Measurements from ENCODE around the gene SLC41A1.
A peak's percentile ranks its signal among the peaks of the same experiment; 100 is the strongest.

SLC41A1 gene

GRCh38 chr1:205787287-205787916, 25.6 kb downstream of the SLC41A1 start:
- no peak for DNase-seq (ENCODE audit: low read depth in 2 of 2)

DNA sequence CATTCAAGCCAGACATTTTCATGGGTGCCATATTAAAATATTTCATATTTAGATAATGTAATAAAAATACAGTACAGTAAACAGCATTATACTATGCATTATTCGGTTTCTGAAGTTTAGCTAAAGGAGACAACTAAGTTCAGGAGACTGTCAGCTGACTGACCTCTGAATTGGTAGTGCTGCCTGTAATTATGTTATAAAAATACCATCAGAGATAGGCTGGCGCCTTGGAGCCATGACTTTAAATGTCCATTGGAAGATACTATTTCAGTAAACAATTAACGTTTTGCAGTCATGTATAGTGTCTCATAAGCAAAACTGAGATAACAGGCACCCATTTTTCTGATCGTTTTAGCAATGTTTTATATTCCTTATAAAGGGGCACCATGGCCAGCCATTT, 26.4 kb downstream of the SLC41A1 start:
- DNase-seq (ENCODE audit: low read depth in 2 of 2) = no peak

DNA sequence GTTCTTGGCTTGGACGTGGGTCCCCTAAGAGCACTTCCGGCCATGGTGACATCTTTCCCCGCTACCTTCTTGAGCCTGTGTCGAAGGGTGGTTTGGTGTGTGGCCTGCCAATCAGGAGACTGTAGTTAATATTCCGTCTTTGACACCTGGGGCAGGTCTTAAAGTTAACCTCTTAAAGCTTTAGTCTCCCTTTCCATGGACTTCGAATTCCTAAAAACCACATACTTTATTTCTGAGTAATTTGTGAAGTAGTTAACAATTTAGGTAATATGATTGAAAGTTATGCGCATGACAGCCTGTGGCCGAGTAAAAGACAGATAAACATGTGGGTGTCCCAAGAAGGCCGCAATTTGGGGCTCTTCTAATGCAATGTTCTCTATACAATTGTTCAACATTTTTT, 27.6 kb downstream of the SLC41A1 start:
- DNase-seq (ENCODE audit: low read depth in 2 of 2) = no peak

- no peak for DNase-seq (ENCODE audit: low read depth in 2 of 2)
Observed at GRCh38 chr1:205783904-205784303, 29.1 kb downstream of the SLC41A1 start.

GRCh38 chr1:205783433-205783795, 29.6 kb downstream of the SLC41A1 start:
- DNase-seq (ENCODE audit: low read depth in 2 of 2) = no peak

DNA sequence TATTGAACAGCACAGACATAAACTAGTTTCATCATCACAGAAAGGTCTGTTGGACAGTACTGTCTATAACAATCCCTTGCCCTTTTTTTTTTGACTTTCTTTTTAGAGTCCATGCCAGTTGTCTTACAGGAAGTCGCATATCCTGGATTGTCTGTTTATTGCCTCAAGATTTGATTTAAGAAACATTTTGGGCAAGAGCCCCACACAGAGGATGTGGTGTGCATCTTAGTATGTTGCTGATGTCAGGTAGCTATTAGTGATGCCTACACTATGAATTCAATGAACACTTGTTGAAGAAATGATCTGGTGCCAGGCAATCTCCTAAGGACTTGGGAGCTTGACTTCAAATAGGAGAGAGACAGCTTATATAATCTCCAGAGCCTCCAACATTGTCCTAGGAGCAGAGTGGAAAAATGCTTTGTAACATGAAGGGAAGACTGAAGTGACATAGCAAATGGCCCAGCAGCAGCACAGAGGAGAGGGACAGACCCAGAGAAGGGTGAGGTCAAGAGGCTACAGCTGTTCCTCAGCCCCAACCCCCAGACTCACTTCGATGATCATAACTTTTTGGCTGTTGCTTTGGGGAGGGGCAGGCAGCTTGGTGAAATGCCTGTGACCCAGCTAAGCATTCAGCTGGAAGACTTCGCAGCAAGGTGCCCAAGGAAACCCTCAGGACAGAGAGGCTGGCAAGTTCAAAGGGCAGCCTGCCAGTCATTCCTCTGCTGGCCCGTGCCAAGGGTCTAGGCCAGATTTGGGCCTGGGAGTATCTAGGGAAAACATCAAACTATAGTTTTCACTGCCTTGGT, 30.2 kb downstream of the SLC41A1 start:
- no peak for DNase-seq (ENCODE audit: low read depth in 2 of 2)

DNA sequence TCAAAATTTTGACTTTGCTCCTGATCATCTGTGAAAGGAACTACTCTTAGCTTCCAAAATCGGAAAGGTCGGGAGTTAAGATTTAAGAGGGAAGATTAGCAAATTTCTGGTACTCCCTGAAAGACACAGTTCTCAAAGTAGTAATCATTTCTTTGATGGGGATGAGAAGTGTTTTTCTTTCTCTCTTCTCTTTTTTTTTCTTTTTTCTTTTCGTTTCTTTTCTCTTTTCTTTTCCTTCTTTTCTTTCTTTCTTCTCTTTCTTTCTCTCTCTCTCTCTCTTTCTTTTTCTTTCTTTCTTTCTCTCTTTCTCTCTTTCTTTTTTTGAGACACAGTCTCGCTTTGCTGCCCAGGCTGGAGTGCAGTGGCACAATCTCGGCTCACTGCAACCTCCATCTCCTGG, 32.7 kb downstream of the SLC41A1 start:
- DNase-seq (ENCODE audit: low read depth in 2 of 2) = no peak

DNA sequence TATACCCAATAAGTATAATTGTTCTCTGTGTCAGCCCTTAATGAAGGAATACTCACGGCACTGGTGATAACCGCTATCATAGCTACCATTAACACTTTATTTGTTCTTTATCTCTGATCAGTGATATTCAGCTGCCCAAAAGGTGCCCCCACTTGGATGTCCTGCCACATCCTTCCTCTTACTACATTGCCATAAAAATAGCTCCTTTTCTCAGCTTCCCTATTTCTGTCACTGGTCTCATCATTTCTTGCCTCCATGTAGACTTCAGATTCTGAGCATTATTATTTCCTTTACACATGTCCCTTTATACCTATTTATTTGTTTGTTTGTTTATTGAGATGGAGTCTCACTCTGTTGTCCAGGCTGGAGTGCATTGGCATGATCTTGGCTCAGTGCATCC, 35.0 kb downstream of the SLC41A1 start:
- no peak for DNase-seq (ENCODE audit: low read depth in 2 of 2)

GRCh38 chr1:205775717-205776056, 37.3 kb downstream of the SLC41A1 start:
- no peak for DNase-seq (ENCODE audit: low read depth in 2 of 2)

DNA sequence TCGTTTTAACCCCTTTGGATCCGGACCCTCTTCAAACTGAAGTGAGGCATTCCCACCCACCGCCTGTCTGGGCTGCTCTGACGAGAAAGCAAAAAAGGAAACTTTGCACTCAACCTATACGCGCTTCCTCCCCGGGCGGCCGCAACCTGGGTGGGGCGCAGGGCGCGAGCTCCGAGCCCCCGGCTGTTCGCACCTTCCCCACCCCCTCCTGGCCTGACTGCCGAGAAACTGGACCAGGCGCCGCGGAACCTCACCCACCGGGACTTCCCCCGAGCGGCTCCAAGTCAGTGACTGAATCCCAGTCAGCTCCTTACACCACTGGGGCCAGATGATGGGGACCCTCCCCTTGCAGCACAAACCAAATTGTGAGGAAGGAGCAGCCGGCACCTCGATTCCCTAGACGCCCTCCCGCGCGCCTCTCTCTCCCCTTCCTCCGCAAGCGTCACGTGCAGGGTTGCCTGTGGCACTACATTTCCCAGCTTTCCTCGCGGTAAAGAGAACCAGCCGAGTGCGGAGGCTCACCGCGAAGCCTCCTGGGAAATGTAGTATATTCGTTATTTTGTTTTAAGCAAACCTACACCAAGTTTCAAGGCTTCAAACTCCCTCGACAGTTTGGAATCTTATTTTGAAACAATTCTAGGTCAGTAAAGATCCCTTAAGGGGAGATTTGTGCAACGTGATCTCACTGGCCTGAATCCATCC, 37.8 kb downstream of the SLC41A1 start, which contains the start of gene RAB29:
Gene RAB29, minus strand, starts transcription at position 468 of the 702 bp plus-strand sequence. CDS start 526 bp downstream, outside the sequence.
- peak; percentile 49 to 54 for DNase-seq (ENCODE audit: low read depth in 2 of 2)

DNA sequence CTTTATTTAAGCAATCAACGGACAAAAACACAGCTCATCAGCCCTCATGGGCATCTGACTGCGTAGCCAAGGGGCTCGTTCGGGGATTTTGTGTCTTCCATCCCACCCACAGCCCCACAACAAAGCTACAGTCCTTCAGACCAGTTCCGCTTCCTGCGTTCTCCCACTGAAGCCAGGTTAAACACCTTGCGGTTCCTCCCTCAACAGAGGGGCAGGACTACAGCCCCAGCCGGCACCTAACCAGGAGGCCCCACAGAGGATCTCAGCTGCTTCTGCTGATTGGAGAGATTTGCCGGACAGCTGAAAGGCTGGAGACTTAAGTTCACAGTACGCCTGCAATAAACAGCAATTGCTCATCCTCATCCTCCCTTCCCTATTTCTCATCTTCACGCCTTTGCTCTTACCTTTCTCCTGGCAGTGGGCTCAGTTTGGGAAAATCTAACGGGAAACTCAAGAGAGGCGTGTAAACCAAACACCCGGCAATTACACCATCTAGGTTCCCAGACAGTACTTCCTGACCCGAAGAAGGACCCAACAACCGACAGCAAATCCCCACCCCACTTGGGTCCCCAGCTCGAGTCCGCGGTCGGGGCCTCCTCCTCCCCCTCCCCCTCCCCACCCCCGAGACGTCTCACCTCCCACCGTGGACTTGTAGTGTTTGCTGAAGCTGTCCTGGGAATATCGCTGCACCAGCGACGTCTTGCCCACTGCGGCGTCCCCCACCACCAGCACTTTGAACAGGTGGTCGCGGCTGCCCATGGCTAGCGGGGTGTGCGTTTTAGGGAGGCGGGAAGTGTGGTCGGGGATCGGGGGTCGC, 38.6 kb downstream of the SLC41A1 start:
- DNase-seq (ENCODE audit: low read depth in 2 of 2) = no peak

DNA sequence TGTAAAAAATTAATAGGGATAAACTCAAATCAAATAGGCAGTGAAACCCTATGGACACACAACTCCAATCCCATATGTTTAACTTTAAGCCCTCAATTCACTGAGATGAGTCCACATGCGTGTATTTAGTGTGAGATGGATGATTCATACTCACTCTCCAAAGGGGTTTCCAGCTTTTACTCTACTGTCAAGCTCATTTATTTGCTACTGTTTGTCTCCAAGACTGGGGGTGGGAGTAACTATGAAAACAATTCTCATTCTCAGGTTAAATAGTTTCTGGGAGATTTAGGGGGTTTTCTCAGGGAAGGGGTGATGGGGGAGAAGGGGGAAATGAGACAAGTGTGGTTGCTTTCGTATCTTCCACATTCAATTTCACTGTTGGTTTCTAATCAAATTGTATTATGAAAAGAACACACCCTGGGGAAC, 40.4 kb downstream of the SLC41A1 start:
- no peak for DNase-seq (ENCODE audit: low read depth in 2 of 2)

GRCh38 chr1:205770618-205771017, 42.4 kb downstream of the SLC41A1 start:
- no peak for DNase-seq (ENCODE audit: low read depth in 2 of 2)

DNA sequence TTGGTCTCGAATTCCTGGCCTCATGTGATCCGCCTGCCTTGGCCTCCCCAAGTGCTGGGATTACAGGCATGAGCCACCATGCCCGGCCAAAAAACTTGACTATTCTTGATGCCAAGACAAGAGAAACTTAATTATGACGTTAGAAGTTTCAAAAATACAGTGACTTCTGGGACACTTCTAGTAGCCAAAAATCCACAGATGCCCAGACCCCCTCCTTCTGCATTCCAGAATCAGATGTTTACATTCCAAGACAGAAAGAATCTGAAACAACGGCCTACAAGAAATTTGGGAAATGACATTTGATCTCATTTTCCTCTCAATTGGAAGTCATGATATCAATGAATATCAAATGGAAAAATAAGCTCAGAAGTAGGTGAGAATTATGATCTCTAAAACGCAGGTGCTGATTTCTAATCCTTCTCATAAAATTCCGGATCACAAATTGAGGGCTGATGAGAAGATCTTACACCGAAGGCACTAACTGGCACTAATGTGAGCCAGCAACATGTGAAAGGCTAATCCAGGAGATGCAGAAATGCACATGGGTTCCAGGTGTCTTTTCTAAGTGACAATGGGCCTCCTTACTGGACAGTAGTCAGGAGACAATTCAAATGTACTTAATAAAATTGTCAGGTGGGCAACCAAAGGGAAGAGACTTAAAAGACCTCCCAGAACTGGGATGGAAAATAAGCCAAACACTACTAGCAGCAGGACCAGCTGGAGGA, 43.2 kb downstream of the SLC41A1 start:
- DNase-seq (ENCODE audit: low read depth in 2 of 2) = no peak

DNA sequence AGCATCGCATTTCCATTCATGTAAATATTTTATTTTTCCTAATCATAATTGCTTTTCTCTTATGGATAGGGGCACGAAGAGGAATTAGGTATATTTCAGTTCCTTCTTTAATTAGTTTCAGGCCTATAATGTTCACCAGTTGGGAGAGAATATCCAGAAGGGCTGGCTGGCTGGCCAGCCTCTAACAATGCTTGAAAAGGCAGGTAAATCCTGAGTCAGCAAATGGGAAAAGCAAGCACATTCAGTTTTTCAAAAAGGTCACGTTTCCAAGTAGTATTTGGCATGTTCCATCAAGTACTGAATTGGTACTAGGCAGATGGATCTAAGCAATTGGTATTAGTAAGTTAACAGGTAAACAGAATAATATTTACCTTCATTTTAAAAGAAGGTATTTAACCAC, 45.8 kb downstream of the SLC41A1 start:
- no peak for DNase-seq (ENCODE audit: low read depth in 2 of 2)

DNA sequence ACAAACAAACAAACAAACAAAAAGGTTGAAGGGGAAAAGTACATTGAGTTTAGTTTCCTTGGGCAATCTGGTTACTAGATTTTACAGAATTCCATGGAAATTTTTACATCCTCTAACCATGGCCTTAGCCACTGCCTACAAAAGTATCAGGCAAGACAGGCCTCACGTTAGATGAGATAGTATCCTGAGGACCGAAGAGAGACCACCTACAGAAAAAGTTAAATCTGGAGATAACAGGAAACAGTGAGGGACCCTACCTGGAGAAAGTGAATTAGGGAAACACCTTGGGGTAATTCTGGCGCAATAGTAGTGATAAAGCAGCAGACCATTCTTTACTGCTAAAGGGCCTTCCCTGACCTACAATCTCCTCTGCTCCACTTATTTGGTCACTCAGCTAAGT, 46.4 kb downstream of the SLC41A1 start:
- no peak for DNase-seq (ENCODE audit: low read depth in 2 of 2)

GRCh38 chr1:205766038-205766437, 47.0 kb downstream of the SLC41A1 start:
- no peak for DNase-seq (ENCODE audit: low read depth in 2 of 2)

- no peak for DNase-seq (ENCODE audit: low read depth in 2 of 2)
Observed at GRCh38 chr1:205764578-205764977, 48.4 kb downstream of the SLC41A1 start.

- DNase-seq (ENCODE audit: low read depth in 2 of 2) = no peak
Observed at GRCh38 chr1:205763980-205764379, 49.0 kb downstream of the SLC41A1 start.

DNA sequence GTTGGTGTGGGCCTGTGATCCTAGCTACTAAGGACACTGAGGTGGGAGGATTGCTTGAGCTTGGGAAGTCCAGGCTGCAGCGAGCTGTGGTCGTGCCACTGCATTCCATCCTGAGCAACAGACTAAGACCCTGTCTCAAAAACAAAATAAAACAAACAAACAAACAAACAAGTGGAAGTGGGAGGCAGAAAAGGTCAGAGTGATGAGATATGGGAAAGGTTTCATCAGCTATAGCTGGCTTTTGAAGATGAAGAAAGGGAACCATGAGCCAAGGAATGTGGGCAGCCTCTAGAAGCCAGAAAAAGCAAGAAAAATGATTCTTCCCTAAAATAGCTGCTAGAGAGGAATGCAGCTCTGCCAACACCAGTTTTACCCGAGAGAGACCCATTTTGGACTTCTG, 52.4 kb downstream of the SLC41A1 start:
- DNase-seq (ENCODE audit: low read depth in 2 of 2) = no peak

DNA sequence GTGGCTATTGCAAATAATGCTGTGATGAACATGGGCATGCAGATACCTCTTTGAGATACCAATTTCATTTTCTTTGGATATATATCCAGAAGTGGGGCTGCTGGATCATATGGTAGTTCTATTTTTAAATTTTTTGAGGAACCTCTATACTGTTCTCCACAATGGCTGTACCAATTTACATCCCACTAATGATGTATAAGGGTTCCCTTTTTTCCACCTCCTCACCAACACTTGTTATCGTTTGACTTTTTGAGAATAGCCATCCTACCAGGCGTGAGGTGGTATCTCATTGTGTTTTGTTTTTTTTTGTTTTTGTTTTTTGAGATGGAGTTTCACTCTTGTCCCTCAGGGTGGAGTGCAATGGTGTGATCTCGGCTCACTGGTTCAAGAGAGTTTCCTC, 56.4 kb downstream of the SLC41A1 start:
- no peak for DNase-seq (ENCODE audit: low read depth in 2 of 2)

Data from stimulated activated CD4-positive, alpha-beta T cell treated with anti-CD3 and anti-CD28 coated beads, Interleukin-1b, Interleukin-23, amount 100 ng/mL, for 1 hour (primary cell).